B cell (primary cell): ENCODE results near the gene TMEM201. TPM values are rescaled to one million over a fixed set of nuclear protein-coding genes. Genes with fewer than 3 reads are reported as not detected.

Source experiments
- ATAC-seq: fragments of 200-7000 bp; cut with Tn5 transposase; one replicate; pipeline ENCODE4 v1.10.0; 2021; ENCODE audit warnings: low read depth, mild to moderate bottlenecking, moderate number of reproducible peaks, moderate library complexity
- CTCF ChIA-PET: fragments of 350-600 bp; sonication (Branson Sonifier 250); formaldehyde crosslinking; loops from one replicate; lab custom pipeline; 2021; ENCODE audit warnings: antibody characterized with exemption, inconsistent platforms; lab: Charles Lee
- POLR2A ChIA-PET: fragments of 350-600 bp; sonication (Branson Sonifier 250); formaldehyde crosslinking; loops from one replicate; lab custom pipeline; 2021; ENCODE audit warnings: antibody characterized with exemption; lab: Charles Lee
- DNase-seq: peaks from one replicate; pipeline ENCODE4 v3.0.0; 2013
- H2AFZ ChIP-seq: 2 replicates; pipeline ENCODE4 v1.6.1; 2012; ENCODE audit warnings: mild to moderate bottlenecking, low read depth, low read length; ENCODE audit not compliant: insufficient read depth, poor library complexity, severe bottlenecking
- H3K27ac ChIP-seq, 2 donors: 1 replicate in 1 of 2; 2 replicates in 1 of 2; pipeline ENCODE4 v1.5.1; 2012 to 2013; ENCODE audit warnings: low read length in 2 of 2, mild to moderate bottlenecking in 2 of 2, moderate library complexity in 1 of 2
- H3K27me3 ChIP-seq, 4 experiments: fragments of 200-600 bp in 1 of 4; sonication (generic) in 1 of 4; replicated peaks in 1 of 4; 1 replicate in 2 of 4; 2 replicates in 2 of 4; pipeline versions ENCODE4 v1.6.1 to v1.7.0; 2013 to 2016; ENCODE audit warnings: low read length in 3 of 4, mild to moderate bottlenecking in 2 of 4, mixed read lengths in 1 of 4, moderate library complexity in 1 of 4; ENCODE audit not compliant: insufficient read depth in 4 of 4, control insufficient read depth in 3 of 4; ENCODE audit errors: control extremely low read depth in 1 of 4
- H3K36me3 ChIP-seq, 2 experiments: replicated peaks in 1 of 2; 1 replicate in 1 of 2; 2 replicates in 1 of 2; pipeline versions ENCODE4 v1.6.1 to v1.7.1; 2013; ENCODE audit warnings: low read length in 1 of 2; ENCODE audit not compliant: insufficient read depth in 2 of 2, control insufficient read depth in 1 of 2; ENCODE audit errors: control extremely low read depth in 1 of 2, extremely low read depth in 1 of 2
- H3K4me1 ChIP-seq, 2 donors: fragments of 200-600 bp in 1 of 2; sonication (generic) in 1 of 2; 1 replicate in 1 of 2; 2 replicates in 1 of 2; pipeline versions ENCODE4 v1.5.1 to v1.6.1; 2013 to 2017; ENCODE audit warnings: low read length in 2 of 2; ENCODE audit not compliant: control insufficient read depth in 2 of 2, insufficient read depth in 2 of 2
- H3K4me2 ChIP-seq: replicated peaks from 2 replicates; pipeline ENCODE3; 2012; ENCODE audit warnings: mild to moderate bottlenecking, low read depth, low read length; ENCODE audit not compliant: poor library complexity, severe bottlenecking
- H3K4me3 ChIP-seq, 5 experiments: fragments of 200-600 bp in 1 of 5; sonication (generic) in 1 of 5; 1 replicate in 3 of 5; 2 replicates in 2 of 5; pipeline versions ENCODE4 v1.5.1 to v1.7.0; 2011 to 2016; ENCODE audit warnings: low read length in 4 of 5, mild to moderate bottlenecking in 4 of 5, low read depth in 2 of 5, control low read depth in 1 of 5, moderate library complexity in 1 of 5; ENCODE audit not compliant: insufficient read depth in 1 of 5; ENCODE audit errors: control extremely low read depth in 1 of 5, extremely low read depth in 1 of 5
- H3K79me2 ChIP-seq: fragments of 200-600 bp; sonication (generic); one replicate; pipeline ENCODE4 v1.6.0; 2016; ENCODE audit warnings: low read length; ENCODE audit not compliant: control insufficient read depth, insufficient read depth
- H3K9ac ChIP-seq: fragments of 200-600 bp; sonication (generic); 2 replicates; pipeline ENCODE4 v1.6.1; 2017; ENCODE audit warnings: mild to moderate bottlenecking, low read length, moderate library complexity
- H3K9me3 ChIP-seq, 3 donors: one replicate each; pipeline versions ENCODE4 v1.6.1 to v1.7.1; 2013; ENCODE audit warnings: low read length in 2 of 3; ENCODE audit not compliant: control insufficient read depth in 2 of 3, insufficient read depth in 1 of 3; ENCODE audit errors: control extremely low read depth in 1 of 3
- H4K20me1 ChIP-seq: 2 replicates; pipeline ENCODE4 v1.6.0; 2012; ENCODE audit warnings: mild to moderate bottlenecking, low read length; ENCODE audit not compliant: insufficient read depth, control insufficient read depth, poor library complexity, severe bottlenecking
- H3K27ac Mint-ChIP-seq: one replicate; pipeline ENCODE4 v1.8.0; 2021; ENCODE audit warnings: mixed read lengths
- H3K27me3 Mint-ChIP-seq: one replicate; pipeline ENCODE4 v1.8.0; 2021; ENCODE audit warnings: mixed read lengths
- H3K4me1 Mint-ChIP-seq: one replicate; pipeline ENCODE4 v1.8.0; 2021; ENCODE audit warnings: mixed read lengths
- H3K4me3 Mint-ChIP-seq: one replicate; pipeline ENCODE4 v1.8.0; 2021; ENCODE audit warnings: mixed read lengths
- H3K9me3 Mint-ChIP-seq: one replicate; pipeline ENCODE4 v1.8.0; 2022; ENCODE audit warnings: mixed read lengths; ENCODE audit not compliant: insufficient read depth
- CTCF ChIP-seq: fragments of 200-600 bp; IDR thresholded peaks from one replicate; pipeline ENCODE4 v1.8.0; 2022; ENCODE audit warnings: antibody characterized with exemption, mild to moderate bottlenecking
- EZH2 ChIP-seq: IDR thresholded peaks from 2 replicates; pipeline ENCODE4 v1.6.1; 2012; ENCODE audit warnings: borderline replicate concordance, low read depth, mild to moderate bottlenecking, moderate library complexity, low read length; ENCODE audit not compliant: insufficient read depth, poor library complexity, severe bottlenecking
- WGBS: methylation state at CpG from one replicate; pipeline ENCODE4 v1.1.5; 2013; ENCODE audit warnings: missing lambda C conversion rate; ENCODE audit not compliant: insufficient coverage; 5-methylcytosine and 5-hydroxymethylcytosine counted together
- intact Hi-C: fragments of 100-400 bp; cut with micrococcal nuclease; formaldehyde crosslinking; loops from one replicate; pipeline ENCODE4 v1.10.0; 2022
- polyA plus RNA-seq: library from polyadenylated mRNA; depleted of rRNA; stranded (reverse); fragments of >200 nt; gene quantifications from 2 replicates; pipeline ENCODE4 v1.2.3, GENCODE V29; 2012
- total RNA-seq, 2 donors: library from RNA; stranded (reverse); fragments of 120-200 nt in 1 of 2; gene quantifications; 1 replicate in 1 of 2; 2 replicates in 1 of 2; pipeline versions ENCODE4 v1.2.3 to v1.2.4, GENCODE V29; 2013 to 2022

The TMEM201 gene
- total and polyA plus RNA-seq, 2 donors (not counting 1 experiment from before 2014, with no cell fraction given) = 6.5 to 9.1 TPM

- ChIA-PET CTCF (interaction anchor here (0.7 kb wide), 1 partner anchor 33 kb away, joined by 3 read pairs; no protein-coding TSS in a partner anchor), POLR2A (interaction anchor here (2.7 kb wide), 1 partner anchor 9 kb away, joined by 7 read pairs; no protein-coding TSS in a partner anchor)
- H3K27me3 ChIP-seq = no peaks in the 10 kb centered on the region
- TF ChIP-seq EZH2 = no peak
- TF ChIP-seq CTCF = no peak
- ATAC-seq = no peak
- Mint-ChIP-seq H3K4me3 (peak overlapping the region; percentile 7), H3K27ac (peak overlapping the region; percentile 46), H3K27me3 (no peaks in the 10 kb centered on the region), H3K9me3 (no peaks in the 10 kb centered on the region), H3K4me1 (peaks cover 53% of the 10 kb centered on the region)
- WGBS = 94% methylated on average over 5 of the region's 6 CpGs
- H3K79me2 ChIP-seq = peaks cover 98% of the 10 kb centered on the region
- H3K4me3 ChIP-seq = no peak overlapping the region
- peak overlapping the region; percentile 33 for H3K4me2 ChIP-seq
- peaks cover 16 to 36% of the 10 kb centered on the region in 2 donors for H3K4me1 ChIP-seq
- no peak overlapping the region for H2AFZ ChIP-seq
- H3K27ac ChIP-seq = peak overlapping the region in 1 of 2 donors; percentile 68
- H3K9me3 ChIP-seq = no peaks in the 10 kb centered on the region
- intact Hi-C loops = no loop called here
- H4K20me1 ChIP-seq = peaks cover 90% of the 10 kb centered on the region
- DNase-seq = no peak
- H3K36me3 ChIP-seq = peaks cover 2 to 53% of the 10 kb centered on the region in 2 experiments
- H3K9ac ChIP-seq = no peak overlapping the region
Observed at GRCh38 chr1:9663257-9663656, 74.5 kb downstream of the TMEM201 start.

Other genes with a start within 250 kb of the TMEM201 start
- 5.0 and 5.9 TPM in 2 replicates for gene SLC25A33, start 49.4 kb upstream of the TMEM201 start, total RNA-seq
- gene SLC25A33, start 49.4 kb upstream of the TMEM201 start, polyA plus RNA-seq = 2.3 and 7.2 TPM in 2 replicates
- gene PIK3CD, start 62.8 kb downstream of the TMEM201 start, total RNA-seq = 222 and 223 TPM in 2 replicates
- gene PIK3CD, start 62.8 kb downstream of the TMEM201 start, polyA plus RNA-seq = 144 and 205 TPM in 2 replicates
- 75.8 and 81.4 TPM in 2 replicates for gene CLSTN1, start 235.1 kb downstream of the TMEM201 start, total RNA-seq
- 32.3 and 34.9 TPM in 2 replicates for gene CLSTN1, start 235.1 kb downstream of the TMEM201 start, polyA plus RNA-seq